Activated CD4-positive, alpha-beta T cell treated with anti-CD3 and anti-CD28 coated beads, Interleukin-2, amount 10 ng/mL, durations not matched to agents 24 days and 14 days (primary cell): ENCODE results near the gene STIM1. TPM values are rescaled to one million over a fixed set of nuclear protein-coding genes. Genes with fewer than 3 reads are reported as not detected.

Experiments
- DNase-seq: peaks from one replicate; pipeline ENCODE4 v3.0.0; 2022
- H3K27ac Mint-ChIP-seq: one replicate; pipeline ENCODE4 v1.8.0; 2022; ENCODE audit warnings: mild to moderate bottlenecking, mixed read lengths
- H3K27me3 Mint-ChIP-seq: one replicate; pipeline ENCODE4 v1.8.0; 2022; ENCODE audit warnings: mixed read lengths
- H3K36me3 Mint-ChIP-seq: one replicate; pipeline ENCODE4 v1.8.0; 2022; ENCODE audit warnings: low read depth, mild to moderate bottlenecking, mixed read lengths
- H3K4me1 Mint-ChIP-seq: one replicate; pipeline ENCODE4 v1.8.0; 2021; ENCODE audit warnings: mixed read lengths
- H3K4me3 Mint-ChIP-seq: one replicate; pipeline ENCODE4 v1.8.0; 2022; ENCODE audit warnings: mild to moderate bottlenecking, moderate library complexity, mixed read lengths
- H3K9me3 Mint-ChIP-seq: one replicate; pipeline ENCODE4 v1.8.0; 2021; ENCODE audit warnings: mixed read lengths
- intact Hi-C: fragments of 100-400 bp; cut with micrococcal nuclease; formaldehyde crosslinking; loops from one replicate; pipeline ENCODE4 v1.15.1; 2023
- total RNA-seq: library from RNA; stranded (reverse); gene quantifications from 2 replicates; pipeline ENCODE4 v1.2.3, GENCODE V29; 2022

The STIM1 gene
- total RNA-seq, 1 donor from 2014 or later: 63.4 TPM

- H3K27ac Mint-ChIP-seq: no peak overlapping the region
- H3K36me3 Mint-ChIP-seq: peaks cover 28% of the 10 kb centered on the region
- no peaks in the 10 kb centered on the region for H3K27me3 Mint-ChIP-seq
- H3K4me3 Mint-ChIP-seq: no peak overlapping the region
- H3K4me1 Mint-ChIP-seq: peaks cover 52% of the 10 kb centered on the region
- H3K9me3 Mint-ChIP-seq: no peaks in the 10 kb centered on the region
- no peak for DNase-seq
- intact Hi-C loops: loop anchor here (5.0 kb wide), 1 partner anchor 41 kb away; no protein-coding TSS in a partner anchor
These were observed 77.7 kb downstream of the STIM1 start for GRCh38 chr11:3933165-3933628.

- no peak for DNase-seq
- Mint-ChIP-seq H3K9me3 (no peaks in the 10 kb centered on the region), H3K27ac (no peak overlapping the region), H3K4me3 (no peak overlapping the region), H3K4me1 (peaks cover 52% of the 10 kb centered on the region), H3K36me3 (peaks cover 24% of the 10 kb centered on the region), H3K27me3 (no peaks in the 10 kb centered on the region)
- intact Hi-C loops: loop anchor here (5.0 kb wide), 1 partner anchor 42 kb away; no protein-coding TSS in a partner anchor
These were observed 79.2 kb downstream of the STIM1 start for GRCh38 chr11:3934658-3935057.

- Mint-ChIP-seq H3K9me3 (no peaks in the 10 kb centered on the region), H3K27me3 (no peaks in the 10 kb centered on the region), H3K27ac (peak overlapping the region; percentile 0), H3K36me3 (peaks cover 20% of the 10 kb centered on the region), H3K4me3 (no peak overlapping the region), H3K4me1 (peaks cover 56% of the 10 kb centered on the region)
- no peak for DNase-seq
- intact Hi-C loops: no loop called here
These were observed 81.1 kb downstream of the STIM1 start for GRCh38 chr11:3936517-3936916.

- Mint-ChIP-seq H3K36me3 (peaks cover 25% of the 10 kb centered on the region), H3K4me3 (no peak overlapping the region), H3K27me3 (no peaks in the 10 kb centered on the region), H3K4me1 (peaks cover 70% of the 10 kb centered on the region), H3K9me3 (peaks cover 1% of the 10 kb centered on the region), H3K27ac (no peak overlapping the region)
- intact Hi-C loops: no loop called here
- DNase-seq: no peak
These were observed 83.7 kb downstream of the STIM1 start for GRCh38 chr11:3939211-3939610.

GRCh38 chr11:3939651-3940190 lies 84.3 kb downstream of the STIM1 start:
- H3K4me3 Mint-ChIP-seq: no peak overlapping the region
- peak overlapping the region; percentile 1 for H3K27ac Mint-ChIP-seq
- H3K4me1 Mint-ChIP-seq: peaks cover 70% of the 10 kb centered on the region
- intact Hi-C loops: no loop called here
- H3K27me3 Mint-ChIP-seq: no peaks in the 10 kb centered on the region
- DNase-seq: no peak
- peaks cover 4% of the 10 kb centered on the region for H3K9me3 Mint-ChIP-seq
- H3K36me3 Mint-ChIP-seq: peaks cover 27% of the 10 kb centered on the region

GRCh38 chr11:3942160-3942955 lies 86.9 kb downstream of the STIM1 start:
- peak; percentile 78 for DNase-seq
- peaks cover 73% of the 10 kb centered on the region for H3K4me1 Mint-ChIP-seq
- H3K27me3 Mint-ChIP-seq: no peaks in the 10 kb centered on the region
- H3K9me3 Mint-ChIP-seq: peaks cover 8% of the 10 kb centered on the region
- H3K27ac Mint-ChIP-seq: peak overlapping the region; percentile 88
- H3K4me3 Mint-ChIP-seq: peak overlapping the region; percentile 62
- intact Hi-C loops: loop anchor here (2.0 kb wide), 3 partner anchors 16 to 130 kb away; no protein-coding TSS in a partner anchor
- H3K36me3 Mint-ChIP-seq: peaks cover 34% of the 10 kb centered on the region

GRCh38 chr11:3942956-3943497 lies 87.6 kb downstream of the STIM1 start:
- peak overlapping the region; percentile 62 for H3K4me3 Mint-ChIP-seq
- peaks cover 8% of the 10 kb centered on the region for H3K9me3 Mint-ChIP-seq
- H3K27ac Mint-ChIP-seq: peak overlapping the region; percentile 88
- H3K4me1 Mint-ChIP-seq: peaks cover 76% of the 10 kb centered on the region
- intact Hi-C loops: loop anchor here (2.0 kb wide), 3 partner anchors 16 to 130 kb away; no protein-coding TSS in a partner anchor
- no peak for DNase-seq
- no peaks in the 10 kb centered on the region for H3K27me3 Mint-ChIP-seq
- H3K36me3 Mint-ChIP-seq: peaks cover 34% of the 10 kb centered on the region

GRCh38 chr11:3944198-3944597 lies 88.7 kb downstream of the STIM1 start:
- DNase-seq: no peak
- peaks cover 82% of the 10 kb centered on the region for H3K4me1 Mint-ChIP-seq
- intact Hi-C loops: no loop called here
- H3K9me3 Mint-ChIP-seq: peaks cover 8% of the 10 kb centered on the region
- H3K4me3 Mint-ChIP-seq: no peak overlapping the region
- H3K36me3 Mint-ChIP-seq: peaks cover 34% of the 10 kb centered on the region
- peak overlapping the region; percentile 47 for H3K27ac Mint-ChIP-seq
- H3K27me3 Mint-ChIP-seq: no peaks in the 10 kb centered on the region

GRCh38 chr11:3946455-3947017 lies 91.1 kb downstream of the STIM1 start:
- H3K27ac Mint-ChIP-seq: peak overlapping the region; percentile 85
- no peaks in the 10 kb centered on the region for H3K27me3 Mint-ChIP-seq
- intact Hi-C loops: loop anchor here (1.0 to 5.0 kb wide), 3 partner anchors 10 to 39 kb away; no protein-coding TSS in a partner anchor
- peak overlapping the region; percentile 69 for H3K4me3 Mint-ChIP-seq
- H3K36me3 Mint-ChIP-seq: peaks cover 37% of the 10 kb centered on the region
- H3K4me1 Mint-ChIP-seq: peaks cover 87% of the 10 kb centered on the region
- peaks cover 8% of the 10 kb centered on the region for H3K9me3 Mint-ChIP-seq
- peak; percentile 75 for DNase-seq

GRCh38 chr11:3947061-3947460 lies 91.6 kb downstream of the STIM1 start:
- peaks cover 8% of the 10 kb centered on the region for H3K9me3 Mint-ChIP-seq
- intact Hi-C loops: loop anchor here (1.0 to 5.0 kb wide), 3 partner anchors 9 to 40 kb away; no protein-coding TSS in a partner anchor
- peak overlapping the region; percentile 69 for H3K4me3 Mint-ChIP-seq
- peak overlapping the region; percentile 85 for H3K27ac Mint-ChIP-seq
- H3K4me1 Mint-ChIP-seq: peaks cover 87% of the 10 kb centered on the region
- peaks cover 33% of the 10 kb centered on the region for H3K36me3 Mint-ChIP-seq
- no peaks in the 10 kb centered on the region for H3K27me3 Mint-ChIP-seq
- peak; percentile 92 for DNase-seq

- Mint-ChIP-seq H3K4me1 (peaks cover 86% of the 10 kb centered on the region), H3K9me3 (peaks cover 7% of the 10 kb centered on the region), H3K27me3 (no peaks in the 10 kb centered on the region), H3K36me3 (peaks cover 32% of the 10 kb centered on the region), H3K27ac (peak overlapping the region; percentile 51), H3K4me3 (peak overlapping the region; percentile 35)
- peak; percentile 78 for DNase-seq
- intact Hi-C loops: loop anchor here (2.0 to 5.0 kb wide), 3 partner anchors 33 to 94 kb away; partner anchors contain the start of gene STIM1
These were observed 93.7 kb downstream of the STIM1 start for GRCh38 chr11:3949125-3949524.

GRCh38 chr11:3950996-3951660 lies 95.7 kb downstream of the STIM1 start:
- H3K36me3 Mint-ChIP-seq: peaks cover 30% of the 10 kb centered on the region

GRCh38 chr11:3952715-3953114 lies 97.3 kb downstream of the STIM1 start:
- peak overlapping the region; percentile 88 for H3K27ac Mint-ChIP-seq
- H3K9me3 Mint-ChIP-seq: no peaks in the 10 kb centered on the region
- peak; percentile 62 for DNase-seq
- H3K4me3 Mint-ChIP-seq: peak overlapping the region; percentile 31
- H3K36me3 Mint-ChIP-seq: peaks cover 21% of the 10 kb centered on the region
- H3K27me3 Mint-ChIP-seq: no peaks in the 10 kb centered on the region
- intact Hi-C loops: no loop called here
- H3K4me1 Mint-ChIP-seq: peaks cover 79% of the 10 kb centered on the region

More at GRCh38 chr11:3950996-3951660, 95.7 kb downstream of the STIM1 start:
- H3K27me3 Mint-ChIP-seq: no peaks in the 10 kb centered on the region
- H3K4me3 Mint-ChIP-seq: peak overlapping the region; percentile 46
- DNase-seq: peak; percentile 73
- H3K4me1 Mint-ChIP-seq: peaks cover 89% of the 10 kb centered on the region
- intact Hi-C loops: no loop called here
- no peaks in the 10 kb centered on the region for H3K9me3 Mint-ChIP-seq
- H3K27ac Mint-ChIP-seq: peak overlapping the region; percentile 85
